Endodermal cell (in vitro differentiated cells): Measurements from ENCODE around the gene SLC6A5. TPM values are rescaled to one million over a fixed set of nuclear protein-coding genes. Genes with fewer than 3 reads are reported as not detected.

Experiments used
- DNase-seq: peaks from one replicate; pipeline ENCODE4 v3.0.0-alpha.2; 2017
- H3K27ac ChIP-seq: 2 replicates; pipeline ENCODE4 v1.5.1; 2013; ENCODE audit warnings: mild to moderate bottlenecking, low read depth, low read length, moderate library complexity
- H3K27me3 ChIP-seq: 2 replicates; pipeline ENCODE4 v1.6.1; 2013; ENCODE audit warnings: mild to moderate bottlenecking, low read length, moderate library complexity; ENCODE audit not compliant: insufficient read depth, control insufficient read depth, poor library complexity, severe bottlenecking
- H3K36me3 ChIP-seq: 2 replicates; pipeline ENCODE4 v1.7.0; 2013; ENCODE audit warnings: mild to moderate bottlenecking, low read length, moderate library complexity; ENCODE audit not compliant: control insufficient read depth, insufficient read depth
- H3K4me1 ChIP-seq: one replicate; pipeline ENCODE4 v1.7.0; 2013; ENCODE audit warnings: low read length; ENCODE audit not compliant: control insufficient read depth, insufficient read depth
- H3K4me3 ChIP-seq: 2 replicates; pipeline ENCODE4 v1.5.1; 2013; ENCODE audit warnings: mild to moderate bottlenecking, low read length, moderate library complexity
- H3K9ac ChIP-seq: 2 replicates; pipeline ENCODE4 v1.6.1; 2013; ENCODE audit warnings: mild to moderate bottlenecking, low read length, moderate library complexity; ENCODE audit not compliant: poor library complexity, severe bottlenecking; ENCODE audit errors: extremely low read depth
- H3K9me3 ChIP-seq: 2 replicates; pipeline ENCODE4 v1.6.1; 2013; ENCODE audit warnings: mild to moderate bottlenecking, low read length, moderate library complexity; ENCODE audit not compliant: control insufficient read depth
- H3K27ac Mint-ChIP-seq: 2 replicates; pipeline ENCODE4 v1.8.0; 2020; ENCODE audit warnings: mixed read lengths
- H3K27me3 Mint-ChIP-seq: 2 replicates; pipeline ENCODE4 v1.8.0; 2021; ENCODE audit warnings: mild to moderate bottlenecking, mixed read lengths; ENCODE audit not compliant: insufficient read depth
- H3K36me3 Mint-ChIP-seq: 2 replicates; pipeline ENCODE4 v1.8.0; 2020; ENCODE audit warnings: low read depth, mixed read lengths
- H3K4me1 Mint-ChIP-seq: 2 replicates; pipeline ENCODE4 v1.8.0; 2020; ENCODE audit warnings: mixed read lengths
- H3K4me3 Mint-ChIP-seq: 2 replicates; pipeline ENCODE4 v1.8.0; 2020; ENCODE audit warnings: mild to moderate bottlenecking, moderate library complexity, mixed read lengths
- H3K9me3 Mint-ChIP-seq: 2 replicates; pipeline ENCODE4 v1.8.0; 2020; ENCODE audit warnings: mild to moderate bottlenecking, mixed read lengths
- CTCF ChIP-seq: fragments of 200-600 bp; sonication (generic); conservative IDR thresholded peaks from 2 replicates; pipeline ENCODE4 v1.5.0; 2021; ENCODE audit warnings: antibody characterized with exemption, mild to moderate bottlenecking
- WGBS, 2 experiments: methylation state at CpG; one replicate each; pipeline versions ENCODE4 v1.1.5 to v1.1.7; 2013; ENCODE audit warnings: missing lambda C conversion rate in 2 of 2, mixed read lengths in 1 of 2; ENCODE audit not compliant: insufficient coverage in 1 of 2, insufficient read length in 1 of 2; 5-methylcytosine and 5-hydroxymethylcytosine counted together
- total RNA-seq, 2 donors: library from RNA; stranded (reverse); fragmentation: NEBNext Ultra II Directional in 1 of 2; extraction: Animal tissue kit (Norgen Biotek cat#: 25700) in 1 of 2; gene quantifications; 2 replicates in 1 of 2; 3 replicates in 1 of 2; pipeline ENCODE4 v1.2.1, GENCODE V29; 2021

Gene SLC6A5
- total RNA-seq, 2 donors from 2014 or later, result not detected

- H3K4me3 ChIP-seq, result no peak overlapping the region
- H3K27me3 ChIP-seq, result peaks cover 8% of the 10 kb centered on the region
- Mint-ChIP-seq H3K36me3 (no peaks in the 10 kb centered on the region), H3K4me1 (peaks cover 40% of the 10 kb centered on the region), H3K27ac (no peak overlapping the region), H3K27me3 (peaks cover 35% of the 10 kb centered on the region), H3K9me3 (no peaks in the 10 kb centered on the region), H3K4me3 (no peak overlapping the region)
- WGBS, 2 experiments, result 84 to 97% methylated on average over 3 to 5 of the region's 5 CpGs
- H3K27ac ChIP-seq, result no peak overlapping the region
- peak; percentile 70 for TF ChIP-seq CTCF
- peaks cover 4% of the 10 kb centered on the region for H3K9me3 ChIP-seq
- peak; percentile 66 for DNase-seq
- H3K9ac ChIP-seq, result no peak overlapping the region
- H3K36me3 ChIP-seq, result no peaks in the 10 kb centered on the region
- H3K4me1 ChIP-seq, result peaks cover 15% of the 10 kb centered on the region
Observed at GRCh38 chr11:20634044-20634443, 34.6 kb downstream of the SLC6A5 start.

GRCh38 chr11:20634781-20635180, 35.4 kb downstream of the SLC6A5 start:
- H3K9me3 ChIP-seq, result peaks cover 4% of the 10 kb centered on the region
- Mint-ChIP-seq H3K36me3 (no peaks in the 10 kb centered on the region), H3K27ac (no peak overlapping the region), H3K4me3 (no peak overlapping the region), H3K9me3 (no peaks in the 10 kb centered on the region), H3K4me1 (peaks cover 42% of the 10 kb centered on the region), H3K27me3 (peaks cover 33% of the 10 kb centered on the region)
- WGBS, 2 experiments, result 84 to 86% methylated on average over 6 to 7 of the region's 7 CpGs
- H3K27me3 ChIP-seq, result peaks cover 8% of the 10 kb centered on the region
- no peak overlapping the region for H3K27ac ChIP-seq
- H3K36me3 ChIP-seq, result no peaks in the 10 kb centered on the region
- no peak for TF ChIP-seq CTCF
- peaks cover 15% of the 10 kb centered on the region for H3K4me1 ChIP-seq
- no peak overlapping the region for H3K9ac ChIP-seq
- DNase-seq, result no peak
- no peak overlapping the region for H3K4me3 ChIP-seq

GRCh38 chr11:20638074-20638473, 38.7 kb downstream of the SLC6A5 start:
- Histone ChIP-seq H3K9me3 (no peaks in the 10 kb centered on the region), H3K9ac (no peak overlapping the region), H3K36me3 (no peaks in the 10 kb centered on the region), H3K4me3 (no peak overlapping the region), H3K27ac (no peak overlapping the region), H3K4me1 (peaks cover 7% of the 10 kb centered on the region), H3K27me3 (peaks cover 8% of the 10 kb centered on the region)
- no peak for DNase-seq
- Mint-ChIP-seq H3K27me3 (peaks cover 25% of the 10 kb centered on the region), H3K4me3 (no peak overlapping the region), H3K27ac (no peak overlapping the region), H3K4me1 (peaks cover 25% of the 10 kb centered on the region), H3K9me3 (no peaks in the 10 kb centered on the region), H3K36me3 (no peaks in the 10 kb centered on the region)
- WGBS, 2 experiments, result 85 to 100% methylated on average over 1 to 7 of the region's 7 CpGs
- no peak for TF ChIP-seq CTCF
